T-helper 2 cell treated with Interferon-gamma antibody and Interleukin-4, amounts not matched to agents 5 μg/mL and 100 μg/mL, for 36 hours (primary cell): Measurements from ENCODE around the gene ABCF2.

Source experiments
- DNase-seq: peaks from one replicate; pipeline ENCODE4 v3.0.0; 2021; ENCODE audit warnings: low spot score
- H3K27ac Mint-ChIP-seq: one replicate; pipeline ENCODE4 v1.8.0; 2021; ENCODE audit warnings: mild to moderate bottlenecking, mixed read lengths
- H3K27me3 Mint-ChIP-seq: one replicate; pipeline ENCODE4 v1.8.0; 2021; ENCODE audit warnings: low read depth, mixed read lengths
- H3K36me3 Mint-ChIP-seq: one replicate; pipeline ENCODE4 v1.8.0; 2021; ENCODE audit warnings: low read depth, mixed read lengths
- H3K4me1 Mint-ChIP-seq: one replicate; pipeline ENCODE4 v1.8.0; 2021; ENCODE audit warnings: low read depth, mixed read lengths
- H3K4me3 Mint-ChIP-seq: one replicate; pipeline ENCODE4 v1.8.0; 2022; ENCODE audit warnings: mild to moderate bottlenecking, moderate library complexity, mixed read lengths
- H3K9me3 Mint-ChIP-seq: one replicate; pipeline ENCODE4 v1.8.0; 2021; ENCODE audit warnings: mixed read lengths

The ABCF2 gene

DNA sequence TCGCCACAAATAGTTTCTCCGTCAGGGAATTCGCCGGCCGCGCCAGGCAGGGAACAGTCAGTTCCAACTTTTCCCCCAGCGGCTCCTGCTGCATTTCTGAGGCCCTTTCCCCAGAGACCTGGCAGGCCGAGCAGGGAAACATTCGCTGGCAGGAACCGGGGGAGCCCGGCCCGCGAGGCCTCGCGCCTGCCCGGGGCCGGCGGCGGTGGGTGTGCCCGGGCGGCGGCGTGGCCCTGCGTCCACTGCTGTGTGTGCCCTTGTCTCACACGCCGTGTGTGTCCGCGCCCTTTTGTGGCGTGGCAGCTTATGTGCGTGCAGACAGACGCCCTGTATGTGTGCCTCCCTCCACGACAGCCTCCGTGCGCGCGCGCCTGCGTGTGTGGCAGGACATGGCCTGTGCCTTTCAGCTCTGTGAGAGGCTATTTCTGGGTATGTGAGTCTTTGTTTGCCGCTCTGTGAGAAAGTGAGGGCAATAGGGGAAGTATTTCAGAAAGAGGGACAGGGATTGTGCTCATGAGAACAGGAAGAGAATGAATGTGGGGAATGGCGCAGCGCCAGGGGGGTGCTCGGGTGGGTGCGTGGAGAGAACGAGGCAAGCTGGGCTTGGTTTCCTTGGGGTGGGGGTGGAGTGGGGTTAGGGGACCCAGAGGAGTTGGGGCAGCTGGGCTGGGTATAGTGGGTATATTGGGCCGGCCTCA lies 22.2 kb upstream of the ABCF2 start:
- no peak for DNase-seq
- Mint-ChIP-seq H3K9me3 (no peaks in the 10 kb centered on the region), H3K27ac (no peak overlapping the region), H3K36me3 (peaks cover 2% of the 10 kb centered on the region), H3K27me3 (peaks cover 76% of the 10 kb centered on the region), H3K4me1 (peaks cover 22% of the 10 kb centered on the region), H3K4me3 (peak overlapping the region; percentile 46)

DNA sequence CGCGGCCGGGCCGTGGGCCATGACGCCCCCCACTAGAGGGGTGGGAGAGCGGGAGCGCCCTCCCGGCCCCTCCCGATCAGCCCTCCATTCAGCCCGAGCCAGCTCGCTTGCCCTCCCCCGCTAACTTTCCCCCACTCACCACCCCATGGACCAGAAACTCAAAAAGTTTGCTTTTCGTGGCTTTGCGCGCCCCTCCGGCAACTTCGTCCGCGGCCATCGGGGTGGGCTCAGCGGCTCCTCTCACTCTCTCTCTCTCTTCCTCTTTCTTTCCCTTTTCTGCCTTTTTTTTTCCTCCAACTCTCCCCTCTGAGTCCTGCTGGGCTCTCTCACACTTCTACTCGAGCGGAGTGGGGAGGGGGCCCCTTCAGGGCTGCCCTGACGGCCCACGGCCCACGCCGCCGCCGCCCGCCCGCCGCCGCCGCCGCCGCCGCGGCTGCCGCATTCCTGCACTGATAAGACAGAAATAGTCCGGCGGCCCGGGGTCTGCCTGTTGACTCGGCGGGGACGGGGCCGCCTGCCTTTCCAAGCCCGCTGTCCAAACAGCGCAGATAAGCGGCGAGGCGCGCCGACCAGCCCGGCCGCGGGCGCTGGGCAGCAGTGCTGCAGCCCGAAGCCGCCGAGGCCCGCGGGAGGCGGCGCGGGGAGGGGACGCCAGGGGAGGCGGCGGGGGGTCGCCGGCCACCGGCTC lies 21.5 kb upstream of the ABCF2 start, which contains the start of gene SMARCD3:
Gene SMARCD3, minus strand, starts transcription at position 349 of the 688 bp plus-strand sequence. Its CDS starts 132 bp downstream, at position 217.
- Mint-ChIP-seq H3K36me3 (peaks cover 2% of the 10 kb centered on the region), H3K9me3 (no peaks in the 10 kb centered on the region), H3K4me1 (peaks cover 29% of the 10 kb centered on the region), H3K27me3 (peaks cover 70% of the 10 kb centered on the region), H3K4me3 (peak within 1 kb of the TSS; percentile 66), H3K27ac (no peak within 1 kb of the TSS)
- DNase-seq, result no peak

DNA sequence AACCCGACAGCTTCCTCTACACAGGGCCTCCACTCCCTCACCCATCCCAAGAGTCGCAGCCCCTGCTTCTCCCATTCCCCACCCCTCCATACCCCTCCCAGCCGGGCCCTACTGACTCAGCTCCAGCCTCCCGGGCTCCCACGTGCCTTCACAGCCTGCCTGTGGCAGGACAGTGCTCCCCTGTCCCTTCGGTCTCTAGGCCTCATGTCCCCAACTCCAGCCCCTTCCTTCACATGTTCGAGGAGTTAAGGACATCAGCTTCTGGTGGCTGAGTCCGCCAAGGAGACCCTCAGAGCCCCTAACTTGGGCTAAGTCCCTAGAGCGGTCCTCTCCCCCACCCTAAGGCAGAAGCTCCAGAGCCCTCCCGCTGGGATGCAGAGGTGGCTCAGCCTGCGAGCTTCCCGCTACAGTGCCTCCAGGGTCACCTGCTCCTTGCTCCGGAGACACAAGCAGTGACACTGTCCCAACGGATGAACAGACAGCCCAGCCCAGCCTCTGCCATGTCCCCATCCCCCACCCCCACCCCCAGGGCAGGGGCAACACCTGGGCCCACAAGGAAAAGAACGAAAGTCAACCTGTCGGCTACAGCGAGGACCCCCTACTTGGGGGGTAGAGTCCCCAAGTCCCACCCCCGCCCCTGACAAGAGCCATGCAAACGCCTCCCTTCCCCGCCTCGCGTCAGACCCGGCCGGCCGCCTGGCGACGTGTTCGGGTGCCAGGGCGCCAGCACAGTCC lies 20.8 kb upstream of the ABCF2 start:
- no peaks in the 10 kb centered on the region for H3K9me3 Mint-ChIP-seq
- H3K27ac Mint-ChIP-seq, result no peak overlapping the region
- DNase-seq, result no peak
- H3K36me3 Mint-ChIP-seq, result peaks cover 2% of the 10 kb centered on the region
- peaks cover 36% of the 10 kb centered on the region for H3K4me1 Mint-ChIP-seq
- peak overlapping the region; percentile 61 for H3K4me3 Mint-ChIP-seq
- H3K27me3 Mint-ChIP-seq, result peaks cover 64% of the 10 kb centered on the region

DNA sequence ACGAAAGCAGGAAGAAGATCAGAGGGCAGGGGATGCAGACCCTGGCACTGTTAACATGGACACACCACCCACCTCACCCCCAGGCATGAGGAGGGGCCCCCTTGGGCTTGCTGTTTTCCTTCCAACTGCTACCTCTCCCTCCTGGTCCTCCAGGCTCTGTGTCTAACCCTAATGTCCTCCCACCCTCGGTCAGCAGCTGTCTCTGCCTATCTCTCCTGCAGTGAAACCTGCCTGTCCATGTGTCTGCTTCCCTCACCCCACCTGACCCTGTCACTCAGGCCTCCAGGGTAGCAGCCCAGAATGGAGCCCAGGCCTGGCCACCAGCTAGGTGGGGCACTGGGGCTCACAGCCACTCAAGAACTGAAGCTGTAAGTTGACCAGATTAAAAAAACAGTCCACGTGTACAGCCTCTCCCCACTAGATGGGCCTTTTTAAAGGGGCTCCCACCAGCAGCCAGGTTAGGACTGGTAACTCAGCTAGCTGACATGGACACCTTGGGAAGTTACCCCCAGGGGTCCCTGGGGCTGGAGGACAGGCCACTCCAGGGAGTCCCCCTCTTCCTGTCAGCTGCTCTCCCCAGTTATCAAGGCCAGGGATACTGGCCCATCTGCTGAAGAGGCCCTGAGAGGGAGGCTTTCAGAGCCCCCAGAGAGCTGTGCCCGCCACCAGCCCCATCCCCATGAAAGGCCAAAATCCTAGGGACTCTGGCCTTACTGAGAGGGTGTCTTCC lies 20.0 kb upstream of the ABCF2 start:
- Mint-ChIP-seq H3K36me3 (peaks cover 2% of the 10 kb centered on the region), H3K9me3 (no peaks in the 10 kb centered on the region), H3K4me1 (peaks cover 36% of the 10 kb centered on the region), H3K27me3 (peaks cover 56% of the 10 kb centered on the region), H3K4me3 (peak overlapping the region; percentile 61), H3K27ac (no peak overlapping the region)
- DNase-seq, result no peak

DNA sequence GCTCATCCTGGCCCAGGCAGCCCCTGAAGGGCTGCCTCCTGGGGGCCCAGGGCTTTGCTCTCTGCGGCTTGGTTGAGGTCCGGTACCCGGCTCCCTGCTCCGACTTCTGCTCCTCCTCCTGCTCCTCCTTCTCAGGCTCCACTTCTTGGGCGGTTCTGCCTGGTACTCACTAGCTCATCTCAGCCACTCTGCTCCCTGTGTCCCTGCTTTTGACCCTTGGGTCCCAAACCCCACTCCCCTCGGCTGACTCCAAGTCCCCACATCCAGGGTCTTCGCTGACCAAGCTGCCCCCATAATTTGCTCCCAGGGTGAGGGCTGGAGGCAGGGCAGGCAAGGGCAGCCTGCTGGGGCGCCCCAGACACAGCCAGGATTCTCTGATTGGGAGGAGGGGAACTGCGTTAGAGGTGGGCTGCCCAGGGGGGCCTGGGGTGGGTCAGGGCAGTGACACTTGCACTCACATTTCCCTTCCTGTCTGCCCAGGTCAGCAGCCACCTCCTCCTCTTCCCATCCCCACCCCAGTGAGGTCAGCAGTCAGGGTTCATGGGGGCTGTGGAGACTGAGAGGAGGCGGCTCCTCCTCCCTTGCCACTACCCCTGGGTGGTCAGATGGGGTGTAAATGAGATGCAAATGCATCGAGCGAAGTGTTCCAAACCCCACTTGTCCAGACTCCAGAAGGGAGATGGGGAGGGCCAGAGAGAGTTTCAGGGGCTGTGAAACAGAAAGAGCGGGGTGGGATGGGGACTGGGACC lies 19.3 kb upstream of the ABCF2 start:
- Mint-ChIP-seq H3K4me3 (peak overlapping the region; percentile 55), H3K4me1 (peaks cover 36% of the 10 kb centered on the region), H3K27ac (no peak overlapping the region)

DNA sequence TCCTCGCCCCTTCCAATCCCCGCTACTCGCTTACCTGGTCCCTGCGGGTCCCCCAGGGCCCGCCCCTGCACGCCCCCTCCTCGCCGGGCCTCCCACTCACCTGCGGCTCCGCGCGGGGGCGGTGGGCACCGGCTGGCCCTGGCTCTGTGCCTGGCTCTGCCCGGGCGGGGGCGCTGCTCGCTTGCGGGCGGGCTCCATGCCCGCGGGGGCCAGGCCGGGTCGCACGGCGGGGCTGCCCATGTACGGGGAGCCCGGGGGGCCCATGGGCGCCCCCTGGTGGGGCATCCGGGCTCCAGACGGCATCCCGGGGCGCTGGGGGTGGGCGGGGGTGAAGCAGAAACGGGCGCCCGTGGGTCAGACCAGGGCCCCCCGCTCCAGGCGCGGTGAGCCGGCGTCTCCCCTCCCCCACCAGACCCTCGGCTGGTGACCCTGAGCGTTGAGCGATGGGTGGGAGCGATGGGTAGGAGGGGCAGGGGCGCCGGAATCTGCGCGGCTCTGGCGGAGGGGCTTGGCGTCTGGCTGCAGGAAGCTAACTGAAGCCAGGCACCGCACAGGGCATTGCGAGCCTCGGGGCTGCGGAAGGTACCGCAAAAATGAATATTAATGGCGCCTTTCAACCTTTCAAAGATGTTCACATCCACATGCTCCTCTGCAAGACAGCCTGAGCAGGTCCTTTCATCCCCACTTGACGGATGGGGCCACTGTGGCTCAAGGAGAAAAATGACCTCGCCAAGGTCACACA lies 18.5 kb upstream of the ABCF2 start:
- H3K4me1 Mint-ChIP-seq, result peaks cover 35% of the 10 kb centered on the region
- H3K27me3 Mint-ChIP-seq, result peaks cover 48% of the 10 kb centered on the region
- no peak overlapping the region for H3K27ac Mint-ChIP-seq
- H3K4me3 Mint-ChIP-seq, result peak overlapping the region; percentile 57
- peaks cover 2% of the 10 kb centered on the region for H3K36me3 Mint-ChIP-seq
- peak; percentile 63 for DNase-seq
- no peaks in the 10 kb centered on the region for H3K9me3 Mint-ChIP-seq

More for the DNA sequence above, 19.3 kb upstream of the ABCF2 start:
- H3K9me3 Mint-ChIP-seq, result no peaks in the 10 kb centered on the region
- H3K27me3 Mint-ChIP-seq, result peaks cover 55% of the 10 kb centered on the region
- H3K36me3 Mint-ChIP-seq, result peaks cover 2% of the 10 kb centered on the region
- no peak for DNase-seq

DNA sequence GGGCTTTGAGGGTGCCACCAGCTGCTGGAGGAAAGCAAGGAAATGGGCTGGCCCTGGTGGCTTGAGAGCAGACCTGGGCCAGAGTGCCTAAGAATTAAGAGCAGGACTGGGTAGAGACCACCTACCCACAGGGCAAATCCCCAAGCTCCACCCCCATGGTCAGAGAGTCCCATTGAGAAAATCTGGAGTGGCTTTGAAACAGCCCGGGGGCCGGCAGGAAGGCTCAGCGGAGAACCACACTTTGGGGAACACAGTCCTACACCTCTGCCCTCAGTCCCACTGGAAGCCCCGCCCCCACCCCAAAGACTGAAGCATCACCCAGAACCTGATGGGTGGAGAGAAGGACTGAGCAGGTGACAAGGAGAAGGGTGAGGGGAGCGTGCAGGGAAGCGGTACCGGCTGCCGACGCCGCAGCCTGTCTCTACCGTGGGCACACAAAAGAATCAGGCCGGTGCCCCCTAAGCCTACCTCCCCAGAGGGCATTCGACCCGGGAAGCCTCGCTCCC lies 17.9 kb upstream of the ABCF2 start:
- no peak for DNase-seq
- Mint-ChIP-seq H3K36me3 (peaks cover 2% of the 10 kb centered on the region), H3K27me3 (peaks cover 41% of the 10 kb centered on the region), H3K4me1 (peaks cover 35% of the 10 kb centered on the region), H3K9me3 (no peaks in the 10 kb centered on the region), H3K27ac (no peak overlapping the region), H3K4me3 (peak overlapping the region; percentile 57)

DNA sequence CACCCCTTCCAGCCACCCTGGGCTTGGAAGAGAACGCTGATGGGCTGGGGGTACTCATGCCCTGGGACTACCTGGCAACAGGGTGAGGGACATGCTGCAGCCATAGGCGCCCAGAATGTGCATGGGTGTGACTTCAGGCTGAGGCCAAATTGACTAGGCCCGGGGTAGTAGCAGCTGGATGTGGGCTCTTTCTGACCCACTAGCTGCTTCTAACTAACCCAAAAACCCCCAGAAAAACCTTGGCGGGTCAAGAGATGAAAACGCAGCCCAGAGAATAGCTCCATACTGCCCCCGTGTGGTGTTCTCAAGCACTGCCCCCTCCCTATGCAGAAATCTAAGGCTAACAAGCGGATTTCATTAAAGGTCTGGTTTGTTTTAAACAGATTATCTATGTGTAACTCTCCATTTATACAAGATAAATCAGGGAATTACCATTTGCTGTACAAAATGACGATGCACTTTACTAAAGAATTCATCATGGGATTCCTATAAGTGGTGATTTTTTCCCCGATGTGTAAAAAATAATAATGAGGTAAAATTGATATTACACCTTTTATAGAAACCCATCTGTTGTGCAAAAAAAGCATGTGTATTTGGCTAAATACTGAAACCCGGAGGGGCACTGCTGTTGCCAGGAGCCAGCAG lies 17.3 kb upstream of the ABCF2 start:
- Mint-ChIP-seq H3K4me1 (peaks cover 34% of the 10 kb centered on the region), H3K27me3 (peaks cover 36% of the 10 kb centered on the region), H3K4me3 (peak overlapping the region; percentile 74), H3K9me3 (no peaks in the 10 kb centered on the region), H3K36me3 (peaks cover 4% of the 10 kb centered on the region), H3K27ac (no peak overlapping the region)
- DNase-seq, result peak; percentile 49

DNA sequence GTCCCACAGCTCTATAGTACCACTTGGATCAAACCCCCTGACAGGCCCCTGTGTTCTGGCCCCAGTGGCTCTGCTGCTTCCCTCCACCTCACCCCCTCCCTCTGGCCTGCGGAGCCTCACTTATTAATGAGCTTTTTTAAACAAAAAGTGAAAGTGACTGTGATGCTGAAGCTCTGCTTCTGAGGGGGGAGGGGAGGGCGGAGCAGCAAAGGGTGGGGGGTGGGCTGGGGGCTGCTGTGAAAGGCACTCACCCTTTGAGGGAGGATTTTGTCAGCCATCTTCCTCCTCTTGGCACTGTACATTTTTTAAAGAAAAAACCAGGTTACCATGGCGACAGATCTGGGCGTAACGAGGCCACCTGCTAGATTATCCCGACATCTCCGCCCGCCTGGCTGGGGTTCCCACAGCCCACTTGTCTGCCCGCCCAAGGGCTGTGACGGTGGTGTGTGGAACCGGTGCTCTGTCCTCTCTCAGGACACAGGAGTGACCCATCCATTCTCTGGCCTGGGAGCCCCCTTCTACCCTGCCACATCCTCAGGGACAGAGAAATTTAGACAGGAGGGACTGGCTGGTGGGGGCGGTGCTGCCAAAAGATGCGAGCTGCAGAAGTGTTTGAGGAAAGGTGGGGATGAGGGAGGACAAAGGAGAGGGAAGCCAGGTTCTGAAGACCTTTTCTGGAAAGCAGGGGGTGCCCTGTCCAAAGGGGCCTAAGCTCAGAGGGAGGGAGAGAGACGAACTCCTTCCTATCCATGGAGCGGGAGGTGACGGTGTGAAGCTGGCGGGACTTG lies 16.6 kb upstream of the ABCF2 start:
- Mint-ChIP-seq H3K4me1 (peaks cover 32% of the 10 kb centered on the region), H3K27ac (peak overlapping the region; percentile 88), H3K36me3 (peaks cover 3% of the 10 kb centered on the region), H3K9me3 (no peaks in the 10 kb centered on the region), H3K4me3 (peak overlapping the region; percentile 74), H3K27me3 (peaks cover 33% of the 10 kb centered on the region)
- DNase-seq, result no peak

DNA sequence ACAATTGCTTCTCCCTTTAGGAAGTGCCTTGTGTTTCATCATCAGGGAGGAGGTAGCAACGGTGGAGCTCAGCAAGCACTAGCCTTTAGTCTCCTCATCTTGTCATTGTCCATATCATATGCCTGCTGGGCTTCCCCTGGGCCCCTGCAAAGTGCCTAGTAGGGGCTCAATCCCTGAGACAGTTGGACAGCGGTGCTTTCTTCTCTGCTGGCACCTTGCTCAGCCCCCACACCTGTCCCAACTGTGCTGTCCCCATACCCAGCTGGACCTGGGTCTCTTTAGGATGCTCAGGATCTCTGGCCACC lies 16.0 kb upstream of the ABCF2 start:
- H3K27me3 Mint-ChIP-seq, result peaks cover 30% of the 10 kb centered on the region
- H3K4me3 Mint-ChIP-seq, result peak overlapping the region; percentile 74
- no peak for DNase-seq
- peaks cover 3% of the 10 kb centered on the region for H3K36me3 Mint-ChIP-seq
- H3K9me3 Mint-ChIP-seq, result no peaks in the 10 kb centered on the region
- H3K4me1 Mint-ChIP-seq, result peaks cover 30% of the 10 kb centered on the region
- H3K27ac Mint-ChIP-seq, result peak overlapping the region; percentile 88

DNA sequence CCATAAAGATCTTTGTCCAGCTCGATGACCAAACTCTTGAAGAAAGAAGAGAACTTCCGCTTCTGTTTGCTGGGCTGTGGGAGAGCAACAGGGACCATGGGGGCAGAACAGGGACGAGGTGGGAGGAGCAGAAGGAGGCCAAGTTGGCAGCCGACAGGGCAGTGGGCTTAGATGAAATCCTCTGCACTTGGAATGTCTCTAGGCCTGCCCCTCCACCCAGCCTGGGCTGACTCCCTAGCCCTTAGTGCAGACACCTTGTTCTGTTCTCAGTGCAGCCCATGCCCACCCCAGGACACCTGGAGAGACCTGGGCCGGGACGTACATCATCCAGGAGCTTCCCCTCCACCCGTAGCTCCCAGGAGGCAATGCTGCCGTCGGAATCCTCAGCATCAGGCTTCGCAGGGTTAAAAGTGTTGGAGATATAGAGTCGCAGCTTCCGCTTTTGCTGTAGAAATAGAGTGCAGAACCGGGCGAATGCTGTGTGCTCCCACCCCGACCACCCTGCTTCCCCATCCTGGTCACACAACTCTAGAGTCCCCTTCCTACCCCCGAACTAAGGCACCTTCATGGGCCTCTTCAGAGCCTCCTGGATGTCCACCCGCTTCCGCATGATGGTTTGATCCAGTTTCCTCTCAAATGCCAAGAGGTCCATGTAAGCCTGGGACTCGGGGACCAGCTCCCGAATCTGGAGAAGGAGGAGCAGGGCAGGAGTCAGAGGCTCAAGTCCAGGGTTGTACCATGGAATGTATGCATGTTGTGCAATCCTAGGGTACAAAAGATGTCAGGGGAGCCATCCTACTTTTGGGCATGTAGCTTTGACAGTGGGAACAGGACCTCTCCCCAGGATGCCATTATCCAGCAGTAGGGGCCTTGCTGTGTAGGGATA lies 15.4 kb upstream of the ABCF2 start:
- Mint-ChIP-seq H3K9me3 (no peaks in the 10 kb centered on the region), H3K27ac (no peak overlapping the region), H3K4me3 (no peak overlapping the region), H3K27me3 (peaks cover 24% of the 10 kb centered on the region), H3K4me1 (peaks cover 26% of the 10 kb centered on the region), H3K36me3 (peaks cover 3% of the 10 kb centered on the region)
- DNase-seq, result no peak
